Type B pancreatic cell (in vitro differentiated cells): ENCODE results near the gene KRR1. TPM values are rescaled to one million over a fixed set of nuclear protein-coding genes. Genes with fewer than 3 reads are reported as not detected.

Experiments used
- total RNA-seq: library from RNA; stranded (reverse); gene quantifications from 2 replicates; pipeline ENCODE4 v1.2.1, GENCODE V29; 2021; ENCODE audit warnings: low replicate concordance

The KRR1 gene
- total RNA-seq, 1 donor from 2014 or later: 66.9 TPM

Other genes starting within 250 kb of the KRR1 start
- 4.1 and 7.3 TPM in 2 replicates for gene CAPS2, start 181.3 kb downstream of the KRR1 start, total RNA-seq
- gene GLIPR1L1, start 176.9 kb downstream of the KRR1 start, total RNA-seq: not detected in 2 replicates
- gene GLIPR1L2, start 120.5 kb downstream of the KRR1 start, total RNA-seq: 0.17 and 0.77 TPM in 2 replicates
- 0.45 and 4.3 TPM in 2 replicates for gene GLIPR1, start 30.9 kb downstream of the KRR1 start, total RNA-seq